ENCODE results near the gene KANSL1.

KANSL1 gene

GRCh38 chr17:46072998-46073397 is 120.2 kb downstream of the KANSL1 start:
- peak; percentile 40 for DNase-seq (ENCODE audit: low read depth)

GRCh38 chr17:46071796-46072195 is 121.4 kb downstream of the KANSL1 start:
- DNase-seq (ENCODE audit: low read depth): no peak

- DNase-seq (ENCODE audit: low read depth): no peak
Measured at GRCh38 chr17:46064460-46064859, 128.8 kb downstream of the KANSL1 start.

- DNase-seq (ENCODE audit: low read depth): peak; percentile 74
Measured at GRCh38 chr17:46063241-46063640, 130.0 kb downstream of the KANSL1 start.

DNA sequence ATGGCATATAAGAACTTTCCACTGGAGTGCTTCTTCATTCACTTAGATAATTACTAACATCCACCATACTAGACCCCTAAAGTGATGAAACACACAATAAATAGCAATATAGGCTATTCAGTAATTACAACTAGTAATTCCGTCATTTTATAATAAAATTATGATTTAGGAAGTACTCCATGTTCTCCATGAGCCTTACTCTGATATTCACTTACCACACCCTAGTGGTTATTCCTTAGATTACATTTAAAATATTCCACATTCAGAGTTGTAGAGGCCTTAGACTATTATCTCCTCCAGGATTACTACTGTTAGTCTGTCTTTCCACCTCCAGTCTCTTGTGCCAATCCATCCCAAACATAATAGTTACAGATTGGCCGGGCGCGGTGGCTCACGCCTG is 131.8 kb downstream of the KANSL1 start:
- no peak for DNase-seq (ENCODE audit: low read depth)

GRCh38 chr17:46060461-46060860 is 132.8 kb downstream of the KANSL1 start:
- no peak for DNase-seq (ENCODE audit: low read depth)

- no peak for DNase-seq (ENCODE audit: low read depth)
Measured at GRCh38 chr17:46059486-46059885, 133.7 kb downstream of the KANSL1 start.

GRCh38 chr17:46057366-46057765 is 135.9 kb downstream of the KANSL1 start:
- DNase-seq (ENCODE audit: low read depth): no peak

GRCh38 chr17:46056800-46057304 is 136.4 kb downstream of the KANSL1 start:
- peak; percentile 57 for DNase-seq (ENCODE audit: low read depth)

DNA sequence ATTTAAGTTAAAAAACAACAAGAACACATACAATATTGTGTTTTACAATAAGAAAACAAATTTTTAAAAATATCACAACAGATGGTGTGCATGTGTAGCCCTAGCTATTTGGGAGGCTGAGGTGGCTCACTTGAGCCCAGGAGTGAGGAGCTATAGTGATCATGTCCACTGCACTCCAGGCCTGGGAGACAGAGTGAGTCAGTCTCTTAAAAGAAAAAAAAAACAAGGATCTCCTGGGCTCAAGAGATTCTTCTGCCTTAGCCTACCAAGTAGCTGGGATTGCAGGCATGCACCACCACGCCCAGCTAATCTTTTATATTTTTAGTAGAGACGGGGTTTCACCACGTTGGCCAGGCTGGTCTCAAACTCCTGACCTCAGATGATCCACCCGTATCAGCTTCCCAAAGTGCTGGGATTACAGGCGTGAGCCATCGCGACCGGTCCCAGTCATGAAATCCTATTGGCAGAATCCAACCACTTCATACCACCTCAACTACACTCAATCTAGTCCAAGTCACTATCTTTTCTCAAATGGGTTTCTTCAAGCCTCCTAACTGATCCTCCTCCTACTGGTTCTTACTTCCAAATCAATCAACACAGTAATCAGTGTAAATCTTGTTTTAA is 139.2 kb downstream of the KANSL1 start:
- DNase-seq (ENCODE audit: low read depth): peak; percentile 36

DNA sequence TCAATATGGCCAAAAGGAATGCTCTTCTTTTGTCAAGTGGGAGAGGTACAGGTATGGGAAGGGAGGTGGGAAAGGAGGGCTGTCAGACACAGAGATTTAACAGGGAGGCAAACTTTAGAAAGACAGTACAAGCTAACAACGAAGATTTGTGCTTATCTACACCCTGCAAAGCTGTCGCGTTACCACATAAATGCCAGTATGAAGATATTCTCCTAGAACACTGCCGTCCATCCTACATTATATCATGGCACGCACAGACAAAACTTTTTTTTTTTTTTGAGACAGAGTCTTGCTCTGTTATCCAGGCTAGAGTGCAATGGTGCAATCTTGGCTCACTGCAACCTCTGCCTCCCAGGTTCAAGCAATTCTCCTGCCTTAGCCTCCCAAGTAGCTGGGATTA is 143.6 kb downstream of the KANSL1 start:
- no peak for DNase-seq (ENCODE audit: low read depth)

DNA sequence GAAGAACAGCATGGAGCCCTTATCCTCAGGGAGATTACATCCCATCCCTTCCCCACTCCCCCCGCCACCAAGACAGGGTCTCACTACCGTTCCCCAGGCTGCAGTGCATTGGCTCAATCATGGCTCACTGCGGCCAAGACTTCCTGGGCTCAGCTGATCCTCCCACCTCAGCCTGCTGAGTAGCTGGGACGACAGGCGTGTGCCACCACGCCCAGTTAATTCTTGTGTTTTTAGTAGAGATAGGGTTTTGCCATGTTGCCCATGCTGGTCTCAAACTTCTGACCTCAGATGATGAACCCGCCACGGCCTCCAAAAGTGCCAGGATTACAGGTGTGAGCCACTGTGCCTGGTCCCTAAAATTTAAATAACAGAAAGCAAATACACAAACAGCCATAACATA is 145.4 kb downstream of the KANSL1 start:
- no peak for DNase-seq (ENCODE audit: low read depth)

DNA sequence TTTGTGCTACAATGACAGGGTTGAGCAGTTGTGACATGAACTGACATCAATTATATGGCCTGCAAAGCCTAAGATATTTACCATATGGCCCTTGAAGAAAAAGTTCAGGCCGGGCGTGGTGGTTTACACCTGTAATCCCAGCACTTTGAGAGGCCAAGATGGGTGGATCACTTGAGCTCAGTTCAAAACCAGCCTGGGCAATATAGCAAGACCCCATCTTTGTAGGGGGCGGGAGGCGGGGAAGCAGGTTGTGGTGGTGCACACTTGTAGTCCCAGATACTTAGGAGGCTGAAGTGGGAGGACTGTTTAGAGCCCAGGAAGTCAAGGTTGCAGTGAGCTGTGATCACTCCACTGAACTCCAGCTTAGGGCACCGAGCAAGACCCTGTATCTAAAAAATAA is 145.8 kb downstream of the KANSL1 start:
- no peak for DNase-seq (ENCODE audit: low read depth)

- DNase-seq (ENCODE audit: low read depth): no peak
Measured at GRCh38 chr17:46046957-46047356, 146.3 kb downstream of the KANSL1 start.

DNA sequence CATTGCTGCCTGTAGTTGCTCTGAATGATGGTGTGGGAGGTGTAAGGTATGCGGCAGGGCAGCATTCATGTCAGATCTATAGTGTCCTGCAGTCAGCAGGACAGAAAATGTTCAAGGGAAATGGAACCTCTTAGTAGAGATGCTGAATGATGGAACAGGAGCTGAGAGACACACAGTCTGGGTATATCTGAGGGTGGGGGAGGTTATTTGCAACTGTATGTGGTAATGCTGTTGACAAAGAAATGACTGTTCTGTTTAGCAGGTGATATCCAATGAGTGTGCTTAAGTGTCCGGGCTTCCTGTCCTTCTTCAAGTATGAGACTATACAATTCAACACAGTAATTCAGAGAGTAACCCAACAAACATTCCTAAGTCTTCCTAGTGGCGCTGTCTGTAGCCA is 147.6 kb downstream of the KANSL1 start:
- no peak for DNase-seq (ENCODE audit: low read depth)

DNA sequence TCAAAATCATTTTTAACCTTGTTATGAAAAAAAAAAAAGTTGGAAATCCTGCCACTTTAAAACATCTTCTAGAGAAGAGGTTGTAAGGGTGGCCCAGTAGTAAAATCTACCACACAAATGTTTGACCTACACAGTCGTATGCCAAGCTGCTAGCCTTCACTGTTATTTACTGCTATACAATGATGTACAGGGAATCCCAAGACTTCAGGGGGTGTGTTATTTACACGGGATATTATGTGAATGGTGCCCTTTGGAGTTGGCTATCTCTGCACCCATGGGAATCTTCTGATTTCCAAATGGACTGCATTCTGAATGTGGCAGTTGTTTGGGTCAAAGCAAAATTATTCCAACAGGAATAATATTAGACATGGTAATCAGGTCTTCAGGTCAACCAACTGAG is 148.2 kb downstream of the KANSL1 start:
- DNase-seq (ENCODE audit: low read depth): no peak

DNA sequence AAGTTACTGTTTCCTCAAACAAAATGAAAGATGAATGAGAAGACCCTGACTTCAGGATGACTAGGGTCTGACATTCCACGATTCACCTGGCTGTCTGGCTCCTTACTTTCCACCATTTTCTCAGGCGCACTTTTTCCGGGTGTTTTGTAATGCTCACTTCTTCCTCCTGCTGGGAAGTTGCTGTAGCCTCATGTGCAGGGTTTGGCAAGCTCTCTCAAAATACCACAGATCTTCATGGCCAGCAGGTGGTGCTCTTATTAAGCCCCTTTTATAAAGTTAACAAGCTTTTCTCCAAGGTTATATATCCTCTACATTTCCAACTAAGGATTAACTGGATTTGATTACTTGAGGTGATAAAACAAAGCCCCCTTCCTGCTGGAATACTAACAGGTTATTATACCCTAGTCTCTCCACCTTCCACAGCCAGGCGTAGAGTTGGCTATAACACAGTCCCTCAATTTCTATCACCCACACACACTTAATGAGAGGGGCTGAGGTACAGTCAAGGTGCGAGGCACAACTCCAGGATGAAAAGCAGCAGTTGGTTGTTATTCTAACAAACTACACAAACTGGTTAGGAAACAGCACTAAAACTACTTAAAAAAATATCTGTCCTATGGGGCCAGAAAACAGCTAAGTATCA is 148.8 kb downstream of the KANSL1 start:
- peak; percentile 76 for DNase-seq (ENCODE audit: low read depth)

- DNase-seq (ENCODE audit: low read depth): no peak
Measured at GRCh38 chr17:46043606-46044005, 149.6 kb downstream of the KANSL1 start.

- DNase-seq (ENCODE audit: low read depth): no peak
Measured at GRCh38 chr17:46042925-46043324, 150.3 kb downstream of the KANSL1 start.

DNA sequence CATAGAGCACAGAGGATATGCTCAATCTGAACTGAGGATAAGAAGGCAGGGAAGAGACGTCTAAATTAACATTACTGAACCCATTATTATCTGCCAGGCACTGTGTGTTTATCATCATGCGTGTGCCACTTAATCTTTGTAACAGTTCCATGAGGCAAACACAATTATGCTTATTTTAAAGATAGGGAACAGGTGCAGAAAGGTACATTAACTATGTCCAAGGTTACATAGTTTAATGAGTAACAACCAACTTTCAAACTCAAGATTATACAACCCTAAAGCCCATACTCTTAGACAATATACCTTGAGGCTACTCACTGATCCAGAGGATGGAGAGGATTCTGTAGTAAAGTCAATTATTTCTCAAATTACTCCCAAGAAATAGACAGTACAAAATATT is 151.0 kb downstream of the KANSL1 start:
- no peak for DNase-seq (ENCODE audit: low read depth)

GRCh38 chr17:46039592-46040186 is 153.5 kb downstream of the KANSL1 start:
- no peak for DNase-seq (ENCODE audit: low read depth)

- DNase-seq (ENCODE audit: low read depth): no peak
Measured at GRCh38 chr17:46038937-46039336, 154.3 kb downstream of the KANSL1 start.

DNA sequence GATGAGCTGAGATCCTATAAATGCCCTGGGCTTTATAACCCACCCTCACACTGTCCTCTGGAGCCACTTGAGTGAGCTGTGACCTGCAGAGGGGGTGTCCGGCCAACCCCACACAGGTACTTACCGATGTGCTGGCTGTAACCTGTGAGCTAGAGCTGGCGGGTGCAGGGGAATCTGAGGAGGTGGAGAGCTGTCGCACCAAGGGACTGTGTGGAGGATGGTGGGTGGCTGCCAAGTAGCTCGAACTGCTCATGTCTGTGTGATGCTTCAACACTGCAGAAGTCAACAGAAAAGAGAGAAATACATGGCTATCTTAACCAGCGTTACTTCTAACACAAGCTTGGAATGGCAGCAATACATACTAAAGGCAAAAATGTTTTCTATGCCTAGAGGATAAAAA is 154.8 kb downstream of the KANSL1 start:
- DNase-seq (ENCODE audit: low read depth): no peak

Measured in GM04504 (cell line).